ENCODE results near the gene COX8A. TPM values are rescaled to one million over a fixed set of nuclear protein-coding genes. Genes with fewer than 3 reads are reported as not detected.

Gene COX8A
- total and polyA plus RNA-seq, 7 donors: 419 to 1,691 (median 659) TPM

DNA sequence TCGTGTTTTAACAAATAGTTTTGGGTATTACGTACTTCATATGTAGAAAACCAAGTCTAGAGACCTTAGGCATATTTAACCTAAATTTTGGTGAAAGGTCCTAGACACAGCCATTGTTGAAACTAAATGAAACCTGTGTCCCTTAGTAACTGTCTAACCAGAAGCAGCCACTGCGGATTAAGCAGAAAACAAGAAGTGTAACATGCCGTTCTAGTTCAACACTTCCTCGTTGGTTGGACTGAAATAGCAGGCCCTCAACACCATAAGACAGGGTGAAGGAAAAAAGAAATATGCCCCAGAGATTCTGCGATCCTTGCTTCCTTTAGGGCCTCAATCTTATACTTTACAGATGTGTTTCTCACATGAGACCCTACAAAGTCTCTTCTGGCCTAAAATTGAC is 33.6 kb upstream of the COX8A start:
- no peaks in the 10 kb centered on the region for H3K36me3 ChIP-seq
- H3K4me3 ChIP-seq: no peak overlapping the region
- H3K4me1 ChIP-seq: peaks cover 0 to 36% (median 29%) of the 10 kb centered on the region in 4 donors
- no peaks in the 10 kb centered on the region for H3K27me3 ChIP-seq
- H3K27ac ChIP-seq: no peak overlapping the region
- no peak for DNase-seq
- no peaks in the 10 kb centered on the region for H3K9me3 ChIP-seq
- WGBS, 2 donors: 66 to 84% methylated on average over 6 of the region's 6 CpGs
- intact Hi-C loops (cut with DNase I): loop anchor here (5.0 kb wide), 1 partner anchor 33 kb away; no protein-coding TSS in a partner anchor
- TF ChIP-seq, protein P1, sequence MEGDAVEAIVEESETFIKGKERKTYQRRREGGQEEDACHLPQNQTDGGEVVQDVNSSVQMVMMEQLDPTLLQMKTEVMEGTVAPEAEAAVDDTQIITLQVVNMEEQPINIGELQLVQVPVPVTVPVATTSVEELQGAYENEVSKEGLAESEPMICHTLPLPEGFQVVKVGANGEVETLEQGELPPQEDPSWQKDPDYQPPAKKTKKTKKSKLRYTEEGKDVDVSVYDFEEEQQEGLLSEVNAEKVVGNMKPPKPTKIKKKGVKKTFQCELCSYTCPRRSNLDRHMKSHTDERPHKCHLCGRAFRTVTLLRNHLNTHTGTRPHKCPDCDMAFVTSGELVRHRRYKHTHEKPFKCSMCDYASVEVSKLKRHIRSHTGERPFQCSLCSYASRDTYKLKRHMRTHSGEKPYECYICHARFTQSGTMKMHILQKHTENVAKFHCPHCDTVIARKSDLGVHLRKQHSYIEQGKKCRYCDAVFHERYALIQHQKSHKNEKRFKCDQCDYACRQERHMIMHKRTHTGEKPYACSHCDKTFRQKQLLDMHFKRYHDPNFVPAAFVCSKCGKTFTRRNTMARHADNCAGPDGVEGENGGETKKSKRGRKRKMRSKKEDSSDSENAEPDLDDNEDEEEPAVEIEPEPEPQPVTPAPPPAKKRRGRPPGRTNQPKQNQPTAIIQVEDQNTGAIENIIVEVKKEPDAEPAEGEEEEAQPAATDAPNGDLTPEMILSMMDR (IDR thresholded peaks at IDR 0.05): no peak
- TF ChIP-seq POLR2A (IDR thresholded peaks at IDR 0.05): no peak
- no peak for TF ChIP-seq POLR2AphosphoS5 (IDR thresholded peaks at IDR 0.05)

DNA sequence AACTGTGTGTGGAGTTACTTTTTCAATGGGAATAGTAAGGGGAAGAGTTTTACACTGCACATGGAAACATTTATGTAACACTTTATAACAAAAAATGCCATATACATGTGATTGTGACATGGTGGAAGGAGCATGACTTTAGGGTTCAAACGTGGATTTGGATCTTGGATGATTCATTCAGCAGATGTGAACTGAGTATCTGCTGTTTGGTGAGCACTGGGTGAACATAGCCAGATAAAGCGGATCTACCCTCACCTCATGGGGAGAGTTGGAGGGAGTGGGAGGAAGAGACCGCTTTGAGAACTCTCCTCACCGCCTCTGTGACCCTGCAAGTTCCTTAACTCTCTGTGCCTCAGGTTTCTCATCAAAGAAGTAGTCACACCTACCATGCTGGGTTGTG is 32.5 kb upstream of the COX8A start:
- 76 to 82% methylated on average over 4 of the region's 4 CpGs for WGBS, 2 donors
- no peak for TF ChIP-seq POLR2AphosphoS5 (IDR thresholded peaks at IDR 0.05)
- TF ChIP-seq EP300 (IDR thresholded peaks at IDR 0.05): no peak
- no peak for TF ChIP-seq POLR2A (IDR thresholded peaks at IDR 0.05)
- TF ChIP-seq, protein P1 (IDR thresholded peaks at IDR 0.05): no peak
- intact Hi-C loops (cut with DNase I): loop anchor here (5.0 kb wide), 1 partner anchor 35 kb away; no protein-coding TSS in a partner anchor
- Histone ChIP-seq H3K9me3 (no peaks in the 10 kb centered on the region), H3K4me1 (peaks cover 0 to 41% (median 31%) of the 10 kb centered on the region in 4 donors), H3K4me3 (no peak overlapping the region), H3K36me3 (peaks cover 0 to 9% (median 3%) of the 10 kb centered on the region in 4 donors), H3K27me3 (no peaks in the 10 kb centered on the region), H3K27ac (no peak overlapping the region)
- DNase-seq: no peak

DNA sequence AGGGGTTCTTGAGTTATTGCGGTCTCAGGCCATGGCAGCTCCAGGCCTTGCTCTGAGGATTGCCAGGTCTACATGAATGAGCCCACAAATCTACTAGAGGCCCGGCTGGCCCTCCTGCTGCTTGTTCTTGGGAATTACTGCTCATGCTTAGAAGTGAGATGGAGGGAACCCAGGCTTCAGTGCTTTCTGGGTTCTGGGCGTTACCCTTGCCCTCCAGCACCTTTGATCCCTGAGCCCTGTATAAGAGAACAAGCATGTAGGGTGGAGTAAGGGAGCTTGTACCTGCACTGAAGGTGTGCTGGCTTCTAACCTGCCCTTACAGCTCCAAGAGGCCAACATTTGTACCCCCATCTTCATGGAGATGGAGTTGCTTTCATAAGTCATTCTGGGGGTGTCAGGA is 31.6 kb upstream of the COX8A start:
- Histone ChIP-seq H3K27ac (no peak overlapping the region), H3K4me1 (peaks cover 0 to 41% (median 31%) of the 10 kb centered on the region in 4 donors), H3K36me3 (peaks cover 0 to 18% (median 3%) of the 10 kb centered on the region in 4 donors), H3K27me3 (no peaks in the 10 kb centered on the region), H3K9me3 (no peaks in the 10 kb centered on the region), H3K4me3 (no peak overlapping the region)
- 66 to 89% methylated on average over 3 of the region's 3 CpGs for WGBS, 2 donors
- intact Hi-C loops (cut with DNase I): loop anchor here (5.0 kb wide), 1 partner anchor 36 kb away; no protein-coding TSS in a partner anchor
- TF ChIP-seq POLR2AphosphoS5 (IDR thresholded peaks at IDR 0.05) (no peak), POLR2A (IDR thresholded peaks at IDR 0.05) (no peak), EP300 (IDR thresholded peaks at IDR 0.05) (no peak)
- TF ChIP-seq, protein P1 (IDR thresholded peaks at IDR 0.05): no peak
- no peak for DNase-seq

DNA sequence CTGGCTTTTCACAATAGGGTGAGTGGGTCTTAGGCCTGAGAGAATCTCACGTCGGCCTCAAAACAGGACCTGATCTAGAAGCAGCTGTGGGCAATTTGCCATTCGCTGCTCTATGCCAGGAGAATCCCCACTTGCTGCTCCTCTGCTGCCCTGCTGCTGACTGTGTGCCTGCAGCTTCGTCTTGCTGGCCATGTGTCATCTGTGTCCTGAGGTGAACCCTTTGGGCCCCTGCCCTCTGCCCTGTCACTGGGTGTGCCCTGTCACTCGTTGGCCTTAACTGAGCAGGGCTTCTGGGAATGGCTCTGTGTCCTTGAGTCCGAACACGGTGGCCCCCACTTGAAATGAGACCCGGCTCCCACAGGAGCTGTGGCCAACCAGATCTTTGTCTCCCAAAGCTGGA is 29.4 kb upstream of the COX8A start:
- intact Hi-C loops (cut with DNase I): loop anchor here (1.0 to 5.0 kb wide), 3 partner anchors 38 to 272 kb away; no protein-coding TSS in a partner anchor
- peaks cover 0 to 27% (median 6%) of the 10 kb centered on the region in 4 donors for H3K36me3 ChIP-seq
- no peaks in the 10 kb centered on the region for H3K27me3 ChIP-seq
- 47 to 69% methylated on average over 8 of the region's 8 CpGs for WGBS, 2 donors
- no peaks in the 10 kb centered on the region for H3K9me3 ChIP-seq
- H3K4me1 ChIP-seq: peaks cover 0 to 26% (median 20%) of the 10 kb centered on the region in 4 donors
- peak overlapping the region; percentile 74 to 81 (median 78) for H3K27ac ChIP-seq
- H3K4me3 ChIP-seq: no peak overlapping the region
- peak; percentile 74 for DNase-seq
- TF ChIP-seq, protein P1 (IDR thresholded peaks at IDR 0.05): no peak
- TF ChIP-seq POLR2A (IDR thresholded peaks at IDR 0.05): no peak
- TF ChIP-seq POLR2AphosphoS5 (IDR thresholded peaks at IDR 0.05): no peak
- TF ChIP-seq EP300 (IDR thresholded peaks at IDR 0.05): no peak

All from sigmoid colon (tissue), 7 donors.